Right forelimb (tissue), 1 donor: ENCODE results near the gene FITM1.

ENCODE experiments used
- DNase-seq: peaks from one replicate; pipeline ENCODE4 v3.0.0-alpha.2; 2018

The FITM1 gene

GRCh38 chr14:24130380-24130716, at the start of gene FITM1:
Gene FITM1 (plus strand): TSS chr14:24130659. CDS start chr14:24131564, 905 bp downstream.
- no peak for DNase-seq

GRCh38 chr14:24080888-24081738, 49.3 kb upstream of the FITM1 start:
- DNase-seq = no peak

GRCh38 chr14:24081739-24082211, 48.7 kb upstream of the FITM1 start:
- DNase-seq = no peak

DNA sequence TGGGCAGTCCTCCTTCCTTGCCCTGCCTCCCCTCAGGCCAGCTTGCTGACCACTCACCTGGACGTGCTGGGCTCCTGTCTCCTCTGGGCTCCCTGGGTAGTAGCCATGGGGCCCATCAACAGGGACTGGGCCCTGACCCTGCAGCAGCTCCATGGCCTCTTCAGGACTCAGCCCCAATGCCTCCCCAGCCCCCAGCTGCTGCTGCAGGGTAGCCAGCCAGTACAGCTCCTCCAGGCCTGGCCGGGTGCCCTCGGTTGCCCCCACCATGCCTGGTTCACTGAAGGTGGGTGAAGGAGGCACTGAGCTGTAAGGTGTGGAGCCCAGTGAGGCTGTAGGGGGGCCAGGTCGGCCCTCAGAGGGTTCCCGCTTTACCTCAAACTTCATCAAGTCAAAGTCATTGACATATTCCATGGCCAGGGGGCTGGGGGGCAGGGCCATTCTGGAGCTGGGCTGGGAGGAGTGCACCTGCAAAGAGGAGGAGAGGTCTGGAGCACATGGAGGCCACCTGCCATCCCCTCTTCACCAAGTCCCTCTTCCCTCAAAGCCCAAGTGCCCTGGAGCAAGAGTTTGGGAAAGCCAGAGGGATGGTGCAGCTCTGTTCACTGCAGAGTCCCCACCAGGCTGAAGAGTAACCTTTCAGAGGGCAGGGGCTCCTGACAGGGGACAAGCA, 47.9 kb upstream of the FITM1 start:
- no peak for DNase-seq

DNA sequence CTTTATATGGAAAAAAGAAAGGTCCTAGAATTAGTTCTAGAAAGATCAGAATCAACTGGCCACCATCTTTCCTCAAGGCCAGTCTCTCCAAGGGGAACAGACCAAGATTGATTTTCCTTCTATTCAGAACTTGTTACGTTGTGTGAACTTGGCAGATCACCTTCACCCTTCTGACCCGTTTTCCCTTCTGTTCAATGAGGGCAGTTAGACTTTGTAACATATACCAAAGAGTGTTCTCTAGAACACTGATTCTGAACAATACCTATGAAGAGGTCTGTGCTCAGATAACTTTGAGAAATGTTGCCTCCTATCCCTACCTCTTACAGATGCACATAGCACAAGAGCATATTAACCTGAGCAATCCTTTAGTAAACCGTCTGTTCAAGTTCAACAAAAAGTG, 47.0 kb upstream of the FITM1 start:
- no peak for DNase-seq

DNA sequence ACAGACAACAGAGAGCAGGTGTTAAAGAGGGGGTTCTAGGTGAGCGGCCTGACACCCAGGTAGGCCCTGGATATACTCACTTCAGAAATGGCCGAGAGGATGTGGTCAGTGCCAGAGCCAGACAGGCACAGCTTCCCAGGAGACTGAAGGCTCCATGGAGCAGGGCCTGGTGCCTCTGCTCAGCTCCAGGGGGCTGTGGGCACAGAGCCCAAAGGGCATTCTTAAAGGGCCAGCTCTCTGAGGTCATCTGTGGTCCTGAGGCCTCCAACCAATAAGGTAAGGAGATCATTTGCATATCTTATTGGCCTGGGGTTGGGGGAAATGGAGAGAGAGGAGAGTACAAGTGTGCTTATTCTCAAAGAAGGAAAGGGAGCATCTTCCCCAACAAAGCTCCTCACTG, 46.0 kb upstream of the FITM1 start:
- no peak for DNase-seq

GRCh38 chr14:24085215-24085614, 45.2 kb upstream of the FITM1 start:
- DNase-seq = no peak

DNA sequence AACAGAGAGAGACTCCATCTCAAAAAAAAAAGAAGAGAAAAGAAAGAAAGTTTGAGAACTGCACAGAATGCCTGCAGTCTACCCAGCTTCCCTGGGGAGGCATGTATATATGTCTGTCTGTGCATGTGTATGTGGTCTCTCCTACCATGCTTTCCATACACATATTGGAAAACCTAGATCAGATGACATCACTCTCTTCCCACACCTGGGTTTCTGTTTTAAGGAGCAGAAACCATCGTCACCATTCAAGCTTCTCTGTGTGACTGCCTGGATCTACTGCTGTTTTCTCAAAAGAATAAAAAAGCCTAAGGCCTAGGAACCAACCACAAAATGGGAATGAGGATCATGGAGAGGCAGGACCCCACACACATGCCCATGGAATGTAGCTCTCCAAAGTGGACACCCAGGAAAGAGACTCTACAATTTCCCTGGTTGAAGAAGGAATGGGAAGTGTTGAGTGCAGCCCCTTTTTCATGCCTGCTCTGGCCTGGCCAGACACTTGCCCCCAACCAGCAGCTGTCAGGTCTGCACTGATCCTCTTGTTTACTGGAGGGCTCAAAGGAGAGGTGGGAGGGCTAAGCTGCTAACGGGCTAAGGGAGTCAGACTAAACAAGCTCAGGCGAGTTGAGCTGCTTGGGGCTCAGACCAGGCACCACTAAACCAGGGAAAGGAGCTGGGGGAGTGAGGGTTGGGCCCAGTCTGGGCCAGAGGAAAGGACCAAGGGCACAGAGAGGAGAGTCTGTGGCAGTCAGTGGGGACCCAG, 44.1 kb upstream of the FITM1 start:
- no peak for DNase-seq

DNA sequence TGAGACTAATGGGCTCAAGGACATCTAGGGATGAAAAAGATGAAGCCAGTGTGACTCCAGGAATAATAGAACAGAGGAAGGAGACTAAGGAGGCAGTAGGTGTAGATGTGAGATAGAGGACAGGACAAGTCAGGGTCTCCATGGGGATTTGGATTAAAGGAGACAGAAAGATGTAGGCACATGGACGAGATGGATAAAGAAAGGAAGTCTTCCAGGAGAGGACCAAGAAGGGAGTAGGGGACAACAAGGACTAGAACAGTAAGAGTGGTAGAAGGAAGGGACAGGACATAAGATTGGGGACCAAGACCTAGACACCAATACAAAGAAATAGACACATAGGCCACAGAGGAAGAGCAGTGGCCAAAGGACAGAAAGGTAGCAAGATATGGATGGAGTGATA, 43.5 kb upstream of the FITM1 start:
- DNase-seq = no peak

GRCh38 chr14:24088095-24088494, 42.4 kb upstream of the FITM1 start:
- no peak for DNase-seq

- DNase-seq = no peak
These were observed 40.6 kb upstream of the FITM1 start for GRCh38 chr14:24089890-24090289.

DNA sequence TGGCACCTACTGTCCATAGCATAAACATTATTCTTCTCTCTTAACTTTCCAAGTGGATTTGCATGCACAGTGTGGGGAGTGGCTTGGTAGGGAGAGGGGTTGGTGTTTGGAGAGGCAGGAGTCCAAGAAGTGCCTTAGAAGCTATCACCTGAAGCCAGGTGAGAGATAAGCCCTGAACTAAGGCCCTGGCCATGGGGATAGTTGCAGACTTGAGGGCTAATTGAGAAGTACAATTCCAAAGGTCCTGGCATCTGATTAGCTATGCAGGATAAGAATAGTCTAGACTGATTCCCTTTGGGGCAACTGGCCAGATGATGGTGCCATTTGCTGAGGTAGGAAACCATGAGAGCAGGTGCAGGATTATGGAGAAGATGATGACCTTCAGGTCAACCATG, 38.4 kb upstream of the FITM1 start:
- DNase-seq = no peak

DNA sequence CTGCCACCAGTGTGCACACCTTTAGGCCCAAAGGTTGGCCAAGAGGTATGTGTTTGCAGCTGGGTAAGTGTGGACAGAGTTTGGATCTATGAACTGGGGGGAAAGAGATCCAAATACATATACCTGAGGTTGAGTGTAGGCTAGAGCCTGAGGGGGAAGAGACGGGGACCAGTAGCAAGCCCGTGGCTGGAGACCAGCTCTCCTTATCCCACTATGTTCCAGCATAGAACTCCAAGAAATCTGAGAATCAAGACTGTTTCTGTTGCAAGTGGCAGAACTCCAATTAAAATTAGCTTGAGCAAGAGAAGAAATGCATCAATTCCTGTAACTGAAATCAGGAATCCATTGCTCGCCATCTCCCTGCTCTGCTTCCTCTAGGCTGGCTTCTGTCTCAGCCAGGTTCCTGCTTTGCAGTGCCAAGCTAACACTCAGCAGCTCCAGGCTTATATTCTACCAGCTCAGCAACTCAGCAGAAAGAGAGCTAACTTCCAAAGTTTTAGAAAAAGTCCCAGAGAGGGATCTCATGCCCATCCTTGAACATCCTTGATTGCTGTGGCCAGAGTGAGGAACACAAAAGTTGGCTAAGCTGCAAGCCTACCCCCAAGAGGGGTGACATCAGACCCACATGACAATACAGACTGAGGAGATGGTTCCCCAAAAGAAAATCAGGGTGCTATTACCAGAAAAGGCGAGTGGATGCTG, 37.8 kb upstream of the FITM1 start:
- DNase-seq = no peak

DNA sequence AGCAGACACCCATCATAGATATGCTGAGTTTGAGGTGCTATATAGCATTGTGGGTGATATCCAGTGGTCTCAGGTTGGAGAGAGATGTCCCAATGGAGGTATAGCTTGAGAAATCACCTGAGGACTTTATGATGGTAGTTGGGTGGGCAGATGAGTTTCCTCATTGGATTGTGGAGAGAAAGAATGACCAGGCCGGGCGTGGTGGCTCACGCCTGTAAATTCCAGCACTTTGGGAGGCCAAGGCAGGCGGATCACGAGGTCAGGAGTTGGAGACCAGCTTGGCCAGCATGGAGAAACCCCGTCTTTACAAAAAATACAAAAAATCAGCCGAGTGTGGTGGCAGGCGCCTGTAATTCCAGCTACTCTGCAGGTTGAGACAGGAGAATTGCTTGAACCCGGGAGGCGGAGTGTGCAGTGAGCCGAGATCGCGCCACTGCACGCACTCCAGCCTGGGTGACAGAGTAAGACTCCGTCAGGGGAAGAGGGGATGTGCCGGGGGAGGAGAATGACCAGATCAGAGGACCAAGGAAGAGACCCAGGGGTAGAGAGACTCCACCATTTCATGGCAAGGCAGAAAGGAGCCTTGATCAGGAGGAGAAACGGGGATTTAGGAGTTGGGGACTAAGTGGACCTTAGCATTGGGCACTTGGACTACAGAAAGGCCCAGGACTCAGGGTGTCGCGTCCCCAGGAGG, 37.1 kb upstream of the FITM1 start:
- DNase-seq = no peak

- peak; percentile 87 for DNase-seq
These were observed 36.3 kb upstream of the FITM1 start, which contains the start of gene PCK2 for GRCh38 chr14:24093901-24094840. Gene PCK2 (plus strand): TSS chr14:24094311. CDS start chr14:24094406, 95 bp downstream.

DNA sequence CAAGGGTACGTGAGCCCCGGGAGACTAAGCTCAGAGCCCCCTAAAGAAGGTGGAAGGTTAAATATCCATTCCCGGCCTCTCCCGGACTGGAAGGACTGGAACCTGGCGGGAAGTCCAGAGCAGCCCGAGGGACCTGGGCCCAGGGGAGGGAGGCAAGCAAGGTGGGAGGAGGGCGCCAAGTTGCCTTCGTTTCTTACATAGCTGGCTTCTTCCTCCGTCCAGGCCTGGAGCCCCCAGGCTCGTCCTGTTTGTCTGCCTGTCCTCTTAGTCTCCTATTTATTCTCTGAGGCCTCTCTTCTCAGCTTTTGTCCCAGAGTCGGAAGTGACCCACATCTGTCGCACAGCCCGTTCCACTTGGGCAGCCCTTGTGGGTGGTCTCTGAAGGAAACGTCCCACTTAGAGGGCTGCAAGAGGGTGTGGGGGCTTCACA, 35.6 kb upstream of the FITM1 start:
- DNase-seq = no peak

DNA sequence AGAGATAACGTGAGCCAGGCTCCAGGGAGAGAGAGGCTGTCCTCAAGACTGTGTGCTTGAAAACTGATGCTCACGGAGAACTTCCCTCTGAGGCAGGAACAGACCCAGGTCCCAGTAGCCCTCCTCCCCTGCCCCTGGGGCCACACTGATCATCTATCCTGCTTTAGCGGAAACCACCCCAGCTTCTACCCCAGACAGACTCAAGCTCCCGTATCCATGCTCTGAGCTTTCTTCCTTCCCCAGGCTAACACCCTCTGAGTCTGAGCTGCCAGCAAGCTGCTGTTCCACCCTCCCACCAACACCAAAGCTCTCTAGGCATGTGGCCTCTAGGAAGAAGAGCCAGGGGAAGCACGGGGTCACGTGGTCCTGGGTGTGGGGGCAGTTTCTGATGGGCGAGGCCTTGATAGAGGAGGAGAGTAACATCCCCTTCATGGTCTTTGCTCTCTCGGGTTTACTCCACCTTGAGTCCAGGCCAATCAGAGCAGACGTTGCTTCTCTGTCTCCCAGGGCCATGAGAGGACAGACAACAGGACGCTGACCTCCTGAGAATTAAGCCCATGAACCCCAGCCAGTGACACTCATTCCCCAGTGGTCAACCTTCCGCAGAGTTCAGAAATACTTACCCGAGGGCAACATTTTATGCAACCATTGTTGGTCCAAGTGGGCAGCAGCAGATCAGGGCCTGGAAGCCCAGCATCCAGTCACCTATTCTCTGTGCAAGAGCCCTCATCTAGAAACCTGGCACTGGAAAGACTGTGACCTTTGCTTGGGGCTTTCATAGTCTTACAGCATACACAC, 35.0 kb upstream of the FITM1 start:
- DNase-seq = peak; percentile 51

- DNase-seq = no peak
These were observed 33.8 kb upstream of the FITM1 start for GRCh38 chr14:24096545-24097181.

GRCh38 chr14:24098229-24098926, 32.1 kb upstream of the FITM1 start:
- no peak for DNase-seq
